Activated CD8-positive, alpha-beta memory T cell treated with anti-CD3 and anti-CD28 coated beads, Interleukin-2, amount 10 ng/mL, durations not matched to agents 7 days and 5 days (primary cell): ENCODE results near the gene TBC1D21. TPM values are rescaled to one million over a fixed set of nuclear protein-coding genes. Genes with fewer than 3 reads are reported as not detected.

Source experiments
- ATAC-seq: fragments of 150-1000 bp; cut with Tn5 transposase; one replicate; pipeline ENCODE4 v1.10.0; 2021; ENCODE audit warnings: moderate library complexity
- CTCF ChIA-PET: fragments of 350-600 bp; sonication (Branson Sonifier 250); formaldehyde crosslinking; loops from one replicate; lab custom pipeline; 2021; ENCODE audit warnings: antibody characterized with exemption; lab: Charles Lee
- DNase-seq: peaks from one replicate; pipeline ENCODE4 v3.0.0-alpha.2; 2020
- H3K27ac Mint-ChIP-seq: one replicate; pipeline ENCODE4 v1.8.0; 2021; ENCODE audit warnings: mild to moderate bottlenecking, mixed read lengths
- H3K27me3 Mint-ChIP-seq: one replicate; pipeline ENCODE4 v1.8.0; 2021; ENCODE audit warnings: mixed read lengths
- H3K36me3 Mint-ChIP-seq: one replicate; pipeline ENCODE4 v1.8.0; 2021; ENCODE audit warnings: mild to moderate bottlenecking, mixed read lengths
- H3K4me1 Mint-ChIP-seq: one replicate; pipeline ENCODE4 v1.8.0; 2021; ENCODE audit warnings: mixed read lengths
- H3K4me3 Mint-ChIP-seq: one replicate; pipeline ENCODE4 v1.8.0; 2021; ENCODE audit warnings: mild to moderate bottlenecking, moderate library complexity, mixed read lengths
- H3K9me3 Mint-ChIP-seq: one replicate; pipeline ENCODE4 v1.8.0; 2022; ENCODE audit warnings: low read depth, mixed read lengths
- total RNA-seq, 2 experiments: library from RNA; stranded (reverse); gene quantifications; one replicate each; pipeline ENCODE4 v1.2.3, GENCODE V29; 2021

The TBC1D21 gene
- total RNA-seq, 2 experiments from 2014 or later: not detected

DNA sequence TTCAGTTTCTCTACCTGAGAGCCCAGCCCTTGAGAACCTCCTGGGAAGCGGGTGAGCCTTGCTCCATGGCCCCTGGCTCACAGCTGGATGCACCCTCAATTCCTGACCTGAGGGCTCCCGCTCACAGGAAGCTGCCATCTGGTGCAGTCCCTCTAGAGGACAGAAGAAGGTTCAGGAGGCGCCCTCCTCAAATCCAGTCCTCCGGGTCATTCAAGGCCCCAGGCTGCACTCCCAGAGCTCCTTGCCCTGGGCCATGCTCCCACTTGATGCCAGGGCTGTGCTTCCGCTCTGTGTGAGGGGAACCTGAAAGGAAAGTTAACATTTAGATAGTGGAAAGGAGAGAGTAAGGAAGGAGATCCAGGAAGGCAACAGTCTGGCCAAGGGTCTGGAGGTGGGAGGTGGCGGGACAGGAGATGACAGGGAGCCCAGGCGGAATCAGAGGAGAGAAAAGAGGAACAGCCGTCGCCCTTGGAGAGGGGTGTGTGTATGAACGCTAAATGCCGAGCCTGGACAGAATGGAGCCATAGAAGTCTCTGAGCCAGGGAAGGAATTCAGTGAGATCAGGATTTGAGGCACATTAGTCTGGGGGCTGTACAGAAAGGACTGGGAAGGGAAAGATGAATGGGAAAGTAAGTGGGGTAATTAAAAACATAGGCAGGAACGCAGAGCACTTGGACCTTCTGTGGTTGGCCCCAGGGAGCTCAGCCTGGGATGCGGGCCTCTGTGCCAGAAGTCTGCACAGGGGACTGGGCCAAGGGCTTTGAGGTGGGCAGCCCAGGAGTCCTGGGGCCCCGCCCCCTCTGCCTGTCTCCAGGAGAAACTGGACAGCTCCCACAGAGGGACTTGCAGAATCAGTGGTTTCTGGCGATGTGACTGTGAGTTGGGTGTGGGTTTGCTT is 26.1 kb downstream of the TBC1D21 start:
- peaks cover 15% of the 10 kb centered on the region for H3K4me1 Mint-ChIP-seq
- H3K4me3 Mint-ChIP-seq: no peak overlapping the region
- no peaks in the 10 kb centered on the region for H3K9me3 Mint-ChIP-seq
- H3K36me3 Mint-ChIP-seq: no peaks in the 10 kb centered on the region
- DNase-seq: no peak
- CTCF ChIA-PET: interaction anchor here (1.0 to 7.8 kb wide), 6 partner anchors 10 to 52 kb away, joined by 3 to 78 read pairs (median 26); partner anchors contain the start of gene TBC1D21
- ATAC-seq: no peak
- H3K27ac Mint-ChIP-seq: no peak overlapping the region
- H3K27me3 Mint-ChIP-seq: peaks cover 10% of the 10 kb centered on the region

DNA sequence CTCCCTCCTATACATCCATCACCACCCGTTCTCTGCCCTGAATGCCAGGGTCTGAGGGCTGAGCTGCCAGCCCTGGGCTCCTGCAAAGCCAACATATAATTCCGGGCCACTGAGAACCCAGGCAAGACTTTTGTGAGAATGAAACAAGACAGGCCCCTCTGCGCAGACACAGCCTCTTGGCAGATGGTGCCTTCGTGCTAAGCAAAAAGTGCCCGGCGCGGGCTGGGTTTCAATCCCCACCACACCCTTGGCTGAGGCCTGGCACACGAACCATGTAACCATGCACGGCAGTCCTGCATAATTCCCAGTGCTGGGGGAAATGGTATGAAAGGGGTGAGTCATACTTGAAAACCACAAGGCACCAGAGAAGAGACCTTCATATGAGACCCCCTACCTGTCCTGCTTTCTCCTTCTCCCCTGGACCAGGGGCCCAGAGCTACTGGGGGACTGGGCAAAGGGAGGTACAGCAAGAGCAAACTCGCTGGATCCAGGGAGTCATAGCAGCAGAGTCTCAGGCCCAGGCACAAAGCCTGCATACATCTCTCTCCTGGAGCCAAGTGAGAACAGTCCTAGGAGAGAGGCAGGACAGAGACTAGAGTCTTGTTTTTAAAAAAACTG is 26.8 kb downstream of the TBC1D21 start:
- CTCF ChIA-PET: interaction anchor here (1.0 to 7.8 kb wide), 7 partner anchors 9 to 59 kb away, joined by 3 to 78 read pairs (median 12); no protein-coding TSS in a partner anchor
- ATAC-seq (no peak), DNase-seq (no peak)
- no peak overlapping the region for H3K4me3 Mint-ChIP-seq
- H3K9me3 Mint-ChIP-seq: no peaks in the 10 kb centered on the region
- H3K4me1 Mint-ChIP-seq: peaks cover 15% of the 10 kb centered on the region
- no peak overlapping the region for H3K27ac Mint-ChIP-seq
- H3K27me3 Mint-ChIP-seq: peaks cover 10% of the 10 kb centered on the region
- H3K36me3 Mint-ChIP-seq: no peaks in the 10 kb centered on the region

- Mint-ChIP-seq H3K27me3 (peaks cover under 1% of the 10 kb centered on the region), H3K4me1 (peaks cover 10% of the 10 kb centered on the region), H3K9me3 (no peaks in the 10 kb centered on the region), H3K4me3 (no peak overlapping the region), H3K36me3 (no peaks in the 10 kb centered on the region), H3K27ac (no peak overlapping the region)
- ATAC-seq (no peak), DNase-seq (no peak)
- CTCF ChIA-PET: interaction anchor here (1.3 to 7.8 kb wide), 7 partner anchors 8 to 58 kb away, joined by 3 to 78 read pairs (median 5); no protein-coding TSS in a partner anchor
Measured at GRCh38 chr15:73901126-73901810, 27.9 kb downstream of the TBC1D21 start.

DNA sequence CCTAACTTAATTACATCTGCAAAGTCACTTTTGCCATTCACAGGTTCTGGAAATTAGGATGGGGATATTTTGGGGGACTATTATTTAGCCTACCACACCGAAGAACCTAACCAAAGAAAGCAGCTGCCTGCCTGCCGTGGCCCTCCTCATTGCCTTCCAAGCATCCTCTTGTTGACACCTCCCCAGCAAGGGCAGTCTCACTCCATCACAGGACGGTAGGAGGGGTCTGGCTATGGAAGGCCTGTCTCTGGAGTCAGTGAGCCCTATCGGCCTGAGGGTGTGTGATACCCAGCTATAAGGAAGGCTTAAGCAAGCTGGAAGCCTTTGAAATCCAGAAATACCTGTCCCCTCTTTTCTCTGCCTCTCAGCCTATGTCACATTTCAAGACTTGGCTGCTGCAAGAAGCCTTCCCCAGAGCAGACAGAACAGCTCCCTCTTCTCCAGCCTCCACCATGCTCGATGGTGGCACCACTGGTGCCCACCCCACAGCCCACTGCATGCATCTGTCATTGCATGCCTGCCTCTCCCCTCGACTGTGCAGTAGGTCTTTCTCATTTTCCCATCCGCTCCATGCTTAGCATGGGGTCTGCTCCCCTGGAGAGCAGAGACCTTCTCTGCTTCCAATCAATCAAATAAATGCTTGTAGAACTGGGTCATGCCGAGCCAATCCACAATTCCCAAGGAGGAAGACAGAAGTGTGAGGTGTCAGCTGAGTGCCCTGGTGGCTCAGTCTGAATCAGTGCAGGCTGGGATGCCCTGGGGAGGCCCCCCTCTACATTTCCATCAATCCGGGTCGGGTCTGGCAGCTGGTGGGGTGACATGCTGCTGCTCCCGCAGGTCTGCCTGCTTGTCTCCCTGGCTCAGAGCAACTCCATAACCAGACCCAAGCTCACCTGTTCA is 29.0 kb downstream of the TBC1D21 start:
- DNase-seq (no peak), ATAC-seq (no peak)
- Mint-ChIP-seq H3K27me3 (no peaks in the 10 kb centered on the region), H3K9me3 (no peaks in the 10 kb centered on the region), H3K4me3 (no peak overlapping the region), H3K4me1 (peaks cover 12% of the 10 kb centered on the region), H3K36me3 (no peaks in the 10 kb centered on the region), H3K27ac (no peak overlapping the region)
- CTCF ChIA-PET: interaction anchor here (1.1 to 7.8 kb wide), 3 partner anchors 26 to 30 kb away, joined by 3 to 64 read pairs (median 5); no protein-coding TSS in a partner anchor

GRCh38 chr15:73904026-73904815 is 30.9 kb downstream of the TBC1D21 start:
- CTCF ChIA-PET: interaction anchor here (0.6 to 13.2 kb wide), 7 partner anchors 12 to 60 kb away, joined by 3 to 122 read pairs (median 3); partner anchors contain the start of genes LOXL1 and TBC1D21
- no peak for DNase-seq

GRCh38 chr15:73905225-73905827 is 32.0 kb downstream of the TBC1D21 start:
- ATAC-seq (no peak), DNase-seq (no peak)
- Mint-ChIP-seq H3K4me3 (no peak overlapping the region), H3K4me1 (peaks cover 18% of the 10 kb centered on the region), H3K9me3 (no peaks in the 10 kb centered on the region), H3K27me3 (no peaks in the 10 kb centered on the region), H3K27ac (no peak overlapping the region), H3K36me3 (no peaks in the 10 kb centered on the region)
- CTCF ChIA-PET: interaction anchor here (1.0 to 13.2 kb wide), 6 partner anchors 7 to 31 kb away, joined by 3 to 122 read pairs (median 41); partner anchors contain the start of genes LOXL1 and TBC1D21

More at GRCh38 chr15:73904026-73904815, 30.9 kb downstream of the TBC1D21 start:
- Mint-ChIP-seq H3K27ac (no peak overlapping the region), H3K4me3 (no peak overlapping the region), H3K4me1 (peaks cover 16% of the 10 kb centered on the region), H3K36me3 (no peaks in the 10 kb centered on the region), H3K9me3 (no peaks in the 10 kb centered on the region), H3K27me3 (no peaks in the 10 kb centered on the region)
- ATAC-seq: no peak

- no peak overlapping the region for H3K27ac Mint-ChIP-seq
- no peaks in the 10 kb centered on the region for H3K9me3 Mint-ChIP-seq
- H3K27me3 Mint-ChIP-seq: no peaks in the 10 kb centered on the region
- H3K36me3 Mint-ChIP-seq: no peaks in the 10 kb centered on the region
- ATAC-seq (peak; percentile 40), DNase-seq (no peak)
- peaks cover 18% of the 10 kb centered on the region for H3K4me1 Mint-ChIP-seq
- CTCF ChIA-PET: interaction anchor here (0.8 to 13.2 kb wide), 17 partner anchors 8 to 59 kb away, joined by 3 to 122 read pairs (median 6); partner anchors contain the start of genes LOXL1 and TBC1D21
- no peak overlapping the region for H3K4me3 Mint-ChIP-seq
Measured at GRCh38 chr15:73906346-73907034, 33.1 kb downstream of the TBC1D21 start.

DNA sequence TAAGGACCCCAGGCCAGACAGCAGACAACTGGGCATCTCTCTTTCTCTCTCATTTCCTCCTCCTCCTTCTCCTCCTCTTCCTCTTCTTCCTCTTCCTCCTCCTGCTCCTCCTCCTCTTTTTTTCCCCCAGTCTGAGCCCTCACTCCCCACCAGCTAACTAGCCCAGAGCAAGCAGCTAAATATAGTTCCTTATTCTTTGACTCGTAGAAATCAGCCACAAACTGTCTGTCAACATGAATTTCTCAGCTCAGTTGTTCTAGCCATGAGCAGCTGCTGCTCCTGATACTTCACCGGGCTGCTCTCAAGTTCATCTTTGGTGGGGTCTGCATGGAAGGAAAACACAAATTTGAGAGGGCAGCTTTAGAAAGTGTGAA is 33.7 kb downstream of the TBC1D21 start:
- Mint-ChIP-seq H3K4me1 (peaks cover 18% of the 10 kb centered on the region), H3K36me3 (peaks cover 2% of the 10 kb centered on the region), H3K27me3 (no peaks in the 10 kb centered on the region), H3K9me3 (no peaks in the 10 kb centered on the region), H3K4me3 (no peak overlapping the region), H3K27ac (peak overlapping the region; percentile 26)
- CTCF ChIA-PET: interaction anchor here (0.5 to 13.2 kb wide), 15 partner anchors 8 to 246 kb away, joined by 3 to 122 read pairs (median 7); partner anchors contain the start of genes LOXL1 and TBC1D21
- DNase-seq (no peak), ATAC-seq (no peak)

GRCh38 chr15:73908030-73908821 is 34.9 kb downstream of the TBC1D21 start:
- Mint-ChIP-seq H3K4me1 (peaks cover 27% of the 10 kb centered on the region), H3K27ac (no peak overlapping the region), H3K36me3 (peaks cover 2% of the 10 kb centered on the region), H3K27me3 (no peaks in the 10 kb centered on the region), H3K4me3 (no peak overlapping the region), H3K9me3 (no peaks in the 10 kb centered on the region)
- ATAC-seq (peak; percentile 98), DNase-seq (peak; percentile 86)
- CTCF ChIA-PET: interaction anchor here (0.8 to 13.2 kb wide), 13 partner anchors 10 to 140 kb away, joined by 4 to 122 read pairs (median 5); partner anchors contain the start of genes LOXL1 and TBC1D21

GRCh38 chr15:73908822-73909122 is 35.4 kb downstream of the TBC1D21 start:
- no peaks in the 10 kb centered on the region for H3K9me3 Mint-ChIP-seq
- H3K27ac Mint-ChIP-seq: no peak overlapping the region
- peaks cover 31% of the 10 kb centered on the region for H3K4me1 Mint-ChIP-seq
- H3K4me3 Mint-ChIP-seq: no peak overlapping the region
- CTCF ChIA-PET: interaction anchor here (0.8 to 13.2 kb wide), 11 partner anchors 9 to 140 kb away, joined by 3 to 122 read pairs (median 5); partner anchors contain the start of genes LOXL1 and TBC1D21
- no peak for DNase-seq
- no peak for ATAC-seq
- H3K27me3 Mint-ChIP-seq: no peaks in the 10 kb centered on the region
- H3K36me3 Mint-ChIP-seq: peaks cover 2% of the 10 kb centered on the region
